B cell (primary cell): Measurements from ENCODE around the gene RASGEF1C. TPM values are rescaled to one million over a fixed set of nuclear protein-coding genes. Genes with fewer than 3 reads are reported as not detected.

Source experiments
- ATAC-seq: fragments of 200-7000 bp; cut with Tn5 transposase; one replicate; pipeline ENCODE4 v1.10.0; 2021; ENCODE audit warnings: low read depth, mild to moderate bottlenecking, moderate number of reproducible peaks, moderate library complexity
- CTCF ChIA-PET: fragments of 350-600 bp; sonication (Branson Sonifier 250); formaldehyde crosslinking; loops from one replicate; lab custom pipeline; 2021; ENCODE audit warnings: antibody characterized with exemption, inconsistent platforms; lab: Charles Lee
- POLR2A ChIA-PET: fragments of 350-600 bp; sonication (Branson Sonifier 250); formaldehyde crosslinking; loops from one replicate; lab custom pipeline; 2021; ENCODE audit warnings: antibody characterized with exemption; lab: Charles Lee
- DNase-seq: peaks from one replicate; pipeline ENCODE4 v3.0.0; 2013
- H2AFZ ChIP-seq: 2 replicates; pipeline ENCODE4 v1.6.1; 2012; ENCODE audit warnings: mild to moderate bottlenecking, low read depth, low read length; ENCODE audit not compliant: insufficient read depth, poor library complexity, severe bottlenecking
- H3K27ac ChIP-seq, 2 donors: 1 replicate in 1 of 2; 2 replicates in 1 of 2; pipeline ENCODE4 v1.5.1; 2012 to 2013; ENCODE audit warnings: low read length in 2 of 2, mild to moderate bottlenecking in 2 of 2, moderate library complexity in 1 of 2
- H3K27me3 ChIP-seq, 4 experiments: fragments of 200-600 bp in 1 of 4; sonication (generic) in 1 of 4; replicated peaks in 1 of 4; 1 replicate in 2 of 4; 2 replicates in 2 of 4; pipeline versions ENCODE4 v1.6.1 to v1.7.0; 2013 to 2016; ENCODE audit warnings: low read length in 3 of 4, mild to moderate bottlenecking in 2 of 4, mixed read lengths in 1 of 4, moderate library complexity in 1 of 4; ENCODE audit not compliant: insufficient read depth in 4 of 4, control insufficient read depth in 3 of 4; ENCODE audit errors: control extremely low read depth in 1 of 4
- H3K36me3 ChIP-seq, 2 experiments: replicated peaks in 1 of 2; 1 replicate in 1 of 2; 2 replicates in 1 of 2; pipeline versions ENCODE4 v1.6.1 to v1.7.1; 2013; ENCODE audit warnings: low read length in 1 of 2; ENCODE audit not compliant: insufficient read depth in 2 of 2, control insufficient read depth in 1 of 2; ENCODE audit errors: control extremely low read depth in 1 of 2, extremely low read depth in 1 of 2
- H3K4me1 ChIP-seq, 2 donors: fragments of 200-600 bp in 1 of 2; sonication (generic) in 1 of 2; 1 replicate in 1 of 2; 2 replicates in 1 of 2; pipeline versions ENCODE4 v1.5.1 to v1.6.1; 2013 to 2017; ENCODE audit warnings: low read length in 2 of 2; ENCODE audit not compliant: control insufficient read depth in 2 of 2, insufficient read depth in 2 of 2
- H3K4me2 ChIP-seq: replicated peaks from 2 replicates; pipeline ENCODE3; 2012; ENCODE audit warnings: mild to moderate bottlenecking, low read depth, low read length; ENCODE audit not compliant: poor library complexity, severe bottlenecking
- H3K4me3 ChIP-seq, 5 experiments: fragments of 200-600 bp in 1 of 5; sonication (generic) in 1 of 5; 1 replicate in 3 of 5; 2 replicates in 2 of 5; pipeline versions ENCODE4 v1.5.1 to v1.7.0; 2011 to 2016; ENCODE audit warnings: low read length in 4 of 5, mild to moderate bottlenecking in 4 of 5, low read depth in 2 of 5, control low read depth in 1 of 5, moderate library complexity in 1 of 5; ENCODE audit not compliant: insufficient read depth in 1 of 5; ENCODE audit errors: control extremely low read depth in 1 of 5, extremely low read depth in 1 of 5
- H3K79me2 ChIP-seq: fragments of 200-600 bp; sonication (generic); one replicate; pipeline ENCODE4 v1.6.0; 2016; ENCODE audit warnings: low read length; ENCODE audit not compliant: control insufficient read depth, insufficient read depth
- H3K9ac ChIP-seq: fragments of 200-600 bp; sonication (generic); 2 replicates; pipeline ENCODE4 v1.6.1; 2017; ENCODE audit warnings: mild to moderate bottlenecking, low read length, moderate library complexity
- H3K9me3 ChIP-seq, 3 donors: one replicate each; pipeline versions ENCODE4 v1.6.1 to v1.7.1; 2013; ENCODE audit warnings: low read length in 2 of 3; ENCODE audit not compliant: control insufficient read depth in 2 of 3, insufficient read depth in 1 of 3; ENCODE audit errors: control extremely low read depth in 1 of 3
- H4K20me1 ChIP-seq: 2 replicates; pipeline ENCODE4 v1.6.0; 2012; ENCODE audit warnings: mild to moderate bottlenecking, low read length; ENCODE audit not compliant: insufficient read depth, control insufficient read depth, poor library complexity, severe bottlenecking
- H3K27ac Mint-ChIP-seq: one replicate; pipeline ENCODE4 v1.8.0; 2021; ENCODE audit warnings: mixed read lengths
- H3K27me3 Mint-ChIP-seq: one replicate; pipeline ENCODE4 v1.8.0; 2021; ENCODE audit warnings: mixed read lengths
- H3K4me1 Mint-ChIP-seq: one replicate; pipeline ENCODE4 v1.8.0; 2021; ENCODE audit warnings: mixed read lengths
- H3K4me3 Mint-ChIP-seq: one replicate; pipeline ENCODE4 v1.8.0; 2021; ENCODE audit warnings: mixed read lengths
- H3K9me3 Mint-ChIP-seq: one replicate; pipeline ENCODE4 v1.8.0; 2022; ENCODE audit warnings: mixed read lengths; ENCODE audit not compliant: insufficient read depth
- CTCF ChIP-seq: fragments of 200-600 bp; IDR thresholded peaks from one replicate; pipeline ENCODE4 v1.8.0; 2022; ENCODE audit warnings: antibody characterized with exemption, mild to moderate bottlenecking
- EZH2 ChIP-seq: IDR thresholded peaks from 2 replicates; pipeline ENCODE4 v1.6.1; 2012; ENCODE audit warnings: borderline replicate concordance, low read depth, mild to moderate bottlenecking, moderate library complexity, low read length; ENCODE audit not compliant: insufficient read depth, poor library complexity, severe bottlenecking
- WGBS: methylation state at CpG from one replicate; pipeline ENCODE4 v1.1.5; 2013; ENCODE audit warnings: missing lambda C conversion rate; ENCODE audit not compliant: insufficient coverage; 5-methylcytosine and 5-hydroxymethylcytosine counted together
- intact Hi-C: fragments of 100-400 bp; cut with micrococcal nuclease; formaldehyde crosslinking; loops from one replicate; pipeline ENCODE4 v1.10.0; 2022
- polyA plus RNA-seq: library from polyadenylated mRNA; depleted of rRNA; stranded (reverse); fragments of >200 nt; gene quantifications from 2 replicates; pipeline ENCODE4 v1.2.3, GENCODE V29; 2012
- total RNA-seq, 2 donors: library from RNA; stranded (reverse); fragments of 120-200 nt in 1 of 2; gene quantifications; 1 replicate in 1 of 2; 2 replicates in 1 of 2; pipeline versions ENCODE4 v1.2.3 to v1.2.4, GENCODE V29; 2013 to 2022

RASGEF1C gene
- total and polyA plus RNA-seq, 2 donors (not counting 1 experiment from before 2014, with no cell fraction given), result not detected

- intact Hi-C loops, result no loop called here
- ChIA-PET POLR2A (no interaction called here), CTCF (no interaction called here)
- Histone ChIP-seq H2AFZ (no peak overlapping the region), H3K4me3 (no peak overlapping the region), H3K27ac (no peak overlapping the region), H3K4me2 (no peak overlapping the region), H3K36me3 (no peaks in the 10 kb centered on the region), H3K9me3 (peaks cover 0 to 13% (median 6%) of the 10 kb centered on the region in 3 donors), H3K79me2 (no peaks in the 10 kb centered on the region), H4K20me1 (no peaks in the 10 kb centered on the region), H3K4me1 (no peaks in the 10 kb centered on the region), H3K9ac (no peak overlapping the region), H3K27me3 (no peaks in the 10 kb centered on the region)
- Mint-ChIP-seq H3K27ac (no peak overlapping the region), H3K9me3 (peaks cover 6% of the 10 kb centered on the region), H3K4me1 (no peaks in the 10 kb centered on the region), H3K4me3 (no peak overlapping the region), H3K27me3 (peaks cover 8% of the 10 kb centered on the region)
- no peak for TF ChIP-seq EZH2
- TF ChIP-seq CTCF, result no peak
- DNase-seq (no peak), ATAC-seq (no peak)
- 92% methylated on average over 5 of the region's 9 CpGs for WGBS
Measured at GRCh38 chr5:180102636-180103035, 106.4 kb downstream of the RASGEF1C start.

GRCh38 chr5:180101451-180102105 lies 107.4 kb downstream of the RASGEF1C start:
- H3K4me3 ChIP-seq, result no peak overlapping the region
- no peak for TF ChIP-seq EZH2
- TF ChIP-seq CTCF, result no peak
- no peaks in the 10 kb centered on the region for H3K79me2 ChIP-seq
- no peaks in the 10 kb centered on the region for H3K27me3 ChIP-seq
- CTCF ChIA-PET, result no interaction called here
- Mint-ChIP-seq H3K4me1 (no peaks in the 10 kb centered on the region), H3K27ac (no peak overlapping the region), H3K4me3 (no peak overlapping the region), H3K27me3 (peaks cover 11% of the 10 kb centered on the region), H3K9me3 (peaks cover 5% of the 10 kb centered on the region)
- H3K4me2 ChIP-seq, result no peak overlapping the region
- ATAC-seq, result no peak
- H3K9me3 ChIP-seq, result peaks cover 0 to 6% (median 3%) of the 10 kb centered on the region in 3 donors
- no peaks in the 10 kb centered on the region for H3K4me1 ChIP-seq
- H4K20me1 ChIP-seq, result no peaks in the 10 kb centered on the region
- POLR2A ChIA-PET, result interaction anchor here (0.6 kb wide), 1 partner anchor 322 kb away, joined by 5 read pairs; no protein-coding TSS in a partner anchor
- H2AFZ ChIP-seq, result no peak overlapping the region
- intact Hi-C loops, result no loop called here
- WGBS, result 95% methylated on average over 19 of the region's 20 CpGs
- no peak overlapping the region for H3K27ac ChIP-seq
- H3K9ac ChIP-seq, result no peak overlapping the region
- H3K36me3 ChIP-seq, result no peaks in the 10 kb centered on the region
- DNase-seq, result no peak
